Skeletal muscle tissue (tissue), 1 donor: ENCODE data around the gene IFI16. TPM values are rescaled to one million over a fixed set of nuclear protein-coding genes. Genes with fewer than 3 reads are reported as not detected.

Experiments
- total RNA-seq: library from RNA; depleted of rRNA; stranded (reverse); fragments of >200 nt; gene quantifications from one replicate; pipeline ENCODE4 v1.2.3, GENCODE V29; 2014

IFI16 gene
- total RNA-seq, 1 donor from 2014 or later: 16.2 TPM

Other genes starting within 250 kb of the IFI16 start
- gene OR6N1, start 237.7 kb upstream of the IFI16 start, total RNA-seq: not detected
- gene OR6N2, start 228.7 kb upstream of the IFI16 start, total RNA-seq: not detected
- 4.7 TPM for gene MNDA, start 178.6 kb upstream of the IFI16 start, total RNA-seq
- not detected for gene PYHIN1, start 78.4 kb upstream of the IFI16 start, total RNA-seq
- gene AIM2, start 66.9 kb downstream of the IFI16 start, total RNA-seq: 0.52 TPM
- 0.52 TPM for gene CADM3, start 161.7 kb downstream of the IFI16 start, total RNA-seq
- 4.7 TPM for gene ACKR1, start 195.0 kb downstream of the IFI16 start, total RNA-seq